ENCODE results near the gene XPC. TPM values are rescaled to one million over a fixed set of nuclear protein-coding genes. Genes with fewer than 3 reads are reported as not detected.

Gene XPC
- polyA plus RNA-seq, 4 donors = 43.4 to 53.8 (median 50.0) TPM

- DNase-seq (ENCODE audit: low read depth in 4 of 4, low spot score in 3 of 4) = no peak
Measured at GRCh38 chr3:14150491-14151230, 27.7 kb downstream of the XPC start.

- no peak for DNase-seq (ENCODE audit: low read depth in 4 of 4, low spot score in 3 of 4)
Measured at GRCh38 chr3:14150078-14150477, 28.3 kb downstream of the XPC start.

- DNase-seq (ENCODE audit: low read depth in 4 of 4, low spot score in 3 of 4) = no peak
Measured at GRCh38 chr3:14148041-14148985, 30.1 kb downstream of the XPC start.

- no peak for DNase-seq (ENCODE audit: low read depth in 4 of 4, low spot score in 3 of 4)
Measured at GRCh38 chr3:14147617-14148016, 30.8 kb downstream of the XPC start.

GRCh38 chr3:14147066-14147435 is 31.4 kb downstream of the XPC start:
- DNase-seq (ENCODE audit: low read depth in 4 of 4, low spot score in 3 of 4) = no peak

GRCh38 chr3:14146381-14147065 is 31.9 kb downstream of the XPC start:
- no peak for DNase-seq (ENCODE audit: low read depth in 4 of 4, low spot score in 3 of 4)

- DNase-seq (ENCODE audit: low read depth in 4 of 4, low spot score in 3 of 4) = no peak
Measured at GRCh38 chr3:14145670-14146380, 32.6 kb downstream of the XPC start.

- DNase-seq (ENCODE audit: low read depth in 4 of 4, low spot score in 3 of 4) = no peak
Measured at GRCh38 chr3:14145236-14145635, 33.2 kb downstream of the XPC start.

GRCh38 chr3:14144423-14145075 is 33.9 kb downstream of the XPC start:
- peak; percentile 65 to 87 (median 82) for DNase-seq (ENCODE audit: low read depth in 4 of 4, low spot score in 3 of 4)

- DNase-seq (ENCODE audit: low read depth in 4 of 4, low spot score in 3 of 4) = peak in 1 of 4 donors; percentile 20
Measured at GRCh38 chr3:14143271-14144225, 34.9 kb downstream of the XPC start.

GRCh38 chr3:14142567-14143270 is 35.7 kb downstream of the XPC start:
- no peak for DNase-seq (ENCODE audit: low read depth in 4 of 4, low spot score in 3 of 4)

GRCh38 chr3:14141602-14142341 is 36.6 kb downstream of the XPC start:
- DNase-seq (ENCODE audit: low read depth in 4 of 4, low spot score in 3 of 4) = no peak

GRCh38 chr3:14141144-14141543 is 37.3 kb downstream of the XPC start:
- DNase-seq (ENCODE audit: low read depth in 4 of 4, low spot score in 3 of 4) = no peak

- DNase-seq (ENCODE audit: low read depth in 4 of 4, low spot score in 3 of 4) = no peak
Measured at GRCh38 chr3:14140668-14141067, 37.7 kb downstream of the XPC start.

GRCh38 chr3:14139771-14140170 is 38.6 kb downstream of the XPC start:
- DNase-seq (ENCODE audit: low read depth in 4 of 4, low spot score in 3 of 4) = no peak

GRCh38 chr3:14138878-14139655 is 39.3 kb downstream of the XPC start:
- no peak for DNase-seq (ENCODE audit: low read depth in 4 of 4, low spot score in 3 of 4)

All from right renal pelvis (tissue), 4 donors.